IPS-NIHi7 (cell line): ENCODE measurements around the gene JPT2.

Source experiments
- DNase-seq: peaks from one replicate; pipeline ENCODE4 v3.0.0; 2012; ENCODE audit warnings: mixed read lengths; ENCODE audit errors: extremely low spot score

JPT2 gene

DNA sequence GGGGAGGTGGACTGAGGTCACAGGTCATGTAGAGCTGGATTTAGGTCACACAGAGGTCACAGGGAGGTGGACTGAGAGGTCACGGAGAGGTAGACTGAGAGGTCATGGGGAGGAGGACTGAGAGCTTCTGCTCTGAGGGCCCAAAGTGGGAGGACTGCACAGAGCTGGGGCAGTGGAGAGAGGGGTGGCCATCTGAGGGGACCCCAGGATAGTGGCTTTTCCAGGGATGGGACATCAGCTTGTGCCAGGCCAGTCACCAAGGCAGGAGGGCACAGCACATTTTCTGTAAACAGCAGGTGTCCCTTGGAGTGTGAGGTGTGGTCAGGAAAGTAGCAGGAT lies 26.1 kb upstream of the JPT2 start:
- no peak for DNase-seq

DNA sequence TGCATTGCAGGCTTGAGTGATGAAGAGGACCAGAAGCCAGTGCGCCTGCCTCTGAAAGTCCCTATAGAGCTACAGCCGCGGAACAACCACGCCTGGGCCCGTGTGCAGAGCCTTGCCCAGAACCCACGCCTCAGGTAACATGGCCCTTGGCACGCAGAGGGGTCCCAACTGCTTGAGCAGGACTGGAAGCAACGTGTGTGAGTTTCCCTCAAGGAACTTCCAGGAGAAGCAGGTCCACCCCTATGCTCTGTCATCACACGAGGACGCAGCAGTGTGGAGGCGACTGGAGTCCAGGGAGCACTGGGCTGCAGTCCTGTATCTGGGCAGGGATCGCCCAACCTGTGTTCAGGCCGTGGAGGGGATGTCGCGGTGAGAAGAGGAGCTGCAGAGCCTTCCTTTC lies 25.1 kb upstream of the JPT2 start:
- no peak for DNase-seq

DNA sequence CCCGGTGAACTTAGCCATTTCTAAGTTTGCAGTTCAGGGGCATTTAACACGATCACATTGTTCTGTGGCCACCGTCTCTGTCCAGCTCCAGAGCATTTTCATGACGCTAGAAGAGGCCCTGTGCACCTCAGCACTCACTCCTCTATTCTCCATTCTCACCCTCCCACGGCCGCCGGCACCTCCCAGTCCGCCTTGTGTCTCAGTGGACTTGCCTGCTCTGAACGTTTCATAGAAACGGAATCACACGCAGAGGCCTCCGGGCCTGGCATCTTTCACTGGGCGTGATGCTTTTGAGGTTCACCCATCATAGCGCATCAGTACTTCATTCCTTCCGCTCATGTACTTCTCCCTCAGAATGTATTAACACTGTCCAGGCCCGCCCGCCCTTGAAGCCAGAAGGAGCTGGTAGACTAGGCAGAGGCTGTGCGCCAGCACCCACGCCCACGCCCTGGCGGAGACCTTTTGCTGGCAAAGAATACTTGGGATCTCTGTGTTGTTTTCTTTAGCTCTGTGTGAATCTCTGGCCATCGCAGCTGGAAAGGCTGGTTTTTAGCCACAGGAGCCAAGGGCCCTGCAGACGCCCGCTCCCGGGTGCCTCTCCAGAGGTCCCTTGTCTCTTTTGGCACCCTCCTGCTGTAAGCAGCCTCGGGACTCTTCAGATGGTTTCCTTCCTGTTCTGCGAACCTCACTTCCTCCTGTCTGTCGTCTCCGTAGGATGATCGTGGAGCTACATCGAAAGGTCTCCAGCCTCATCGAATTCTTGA lies 23.4 kb upstream of the JPT2 start:
- no peak for DNase-seq

DNA sequence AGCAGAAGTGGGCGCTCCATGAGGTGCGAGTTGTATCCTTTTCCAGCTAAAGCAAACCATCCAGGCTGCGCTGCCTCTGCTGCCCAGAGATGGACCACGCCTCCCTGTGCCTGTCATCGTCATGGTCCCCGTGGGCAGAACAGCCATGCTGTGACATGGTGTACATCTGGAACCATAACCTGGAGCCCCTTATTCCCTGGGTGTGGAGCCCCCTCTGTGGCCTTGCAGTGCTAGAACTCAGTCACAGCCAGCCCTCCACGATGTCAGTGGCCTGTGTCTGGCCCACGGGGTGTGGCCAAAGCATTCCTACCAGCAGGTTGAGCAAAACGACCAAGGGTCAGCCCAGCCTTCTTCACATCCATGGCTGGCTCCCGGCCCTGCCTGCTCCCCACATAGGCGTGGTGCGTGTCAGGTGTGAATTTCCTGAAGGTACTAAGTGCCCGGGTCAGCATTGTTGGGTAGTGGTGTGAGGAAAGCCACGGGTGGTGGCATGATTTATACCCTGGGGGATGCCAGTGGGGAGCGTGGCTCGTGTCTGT lies 22.7 kb upstream of the JPT2 start:
- no peak for DNase-seq

DNA sequence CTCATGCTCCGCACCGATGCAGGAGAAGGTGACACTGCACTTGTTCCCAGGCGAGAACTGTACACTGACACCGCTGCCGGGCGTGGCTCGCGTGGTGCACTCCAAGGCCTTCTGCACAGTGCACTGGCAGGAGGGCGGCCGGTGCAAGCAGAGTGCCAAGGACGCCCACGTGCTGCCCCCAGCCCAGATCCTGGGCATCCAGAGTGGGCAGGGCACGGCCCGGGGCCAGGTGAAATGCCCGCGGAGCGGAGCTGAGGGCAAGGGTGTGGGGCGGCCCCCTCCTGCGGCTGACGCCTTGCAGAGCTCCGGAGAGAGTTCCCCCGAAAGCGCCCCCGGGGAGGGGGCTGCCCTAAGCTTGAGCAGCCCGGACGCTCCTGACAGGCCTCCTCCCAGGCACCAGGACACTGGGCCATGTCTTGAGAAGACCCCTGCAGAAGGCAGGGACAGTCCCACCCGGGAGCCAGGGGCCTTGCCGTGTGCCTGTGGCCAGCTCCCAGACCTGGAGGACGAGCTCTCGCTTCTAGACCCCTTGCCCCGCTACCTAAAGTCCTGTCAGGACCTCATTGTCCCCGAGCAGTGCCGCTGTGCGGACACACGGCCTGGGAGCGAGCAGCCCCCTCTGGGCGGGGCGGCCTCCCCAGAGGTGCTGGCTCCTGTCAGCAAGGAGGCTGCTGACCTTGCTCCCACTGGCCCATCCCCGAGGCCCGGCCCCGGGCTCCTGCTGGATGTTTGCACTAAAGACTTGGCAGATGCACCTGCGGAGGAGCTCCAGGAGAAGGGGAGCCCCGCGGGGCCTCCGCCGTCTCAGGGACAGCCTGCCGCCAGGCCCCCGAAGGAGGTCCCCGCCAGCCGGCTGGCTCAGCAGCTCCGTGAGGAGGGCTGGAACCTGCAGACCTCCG lies 21.9 kb upstream of the JPT2 start:
- DNase-seq, result no peak

DNA sequence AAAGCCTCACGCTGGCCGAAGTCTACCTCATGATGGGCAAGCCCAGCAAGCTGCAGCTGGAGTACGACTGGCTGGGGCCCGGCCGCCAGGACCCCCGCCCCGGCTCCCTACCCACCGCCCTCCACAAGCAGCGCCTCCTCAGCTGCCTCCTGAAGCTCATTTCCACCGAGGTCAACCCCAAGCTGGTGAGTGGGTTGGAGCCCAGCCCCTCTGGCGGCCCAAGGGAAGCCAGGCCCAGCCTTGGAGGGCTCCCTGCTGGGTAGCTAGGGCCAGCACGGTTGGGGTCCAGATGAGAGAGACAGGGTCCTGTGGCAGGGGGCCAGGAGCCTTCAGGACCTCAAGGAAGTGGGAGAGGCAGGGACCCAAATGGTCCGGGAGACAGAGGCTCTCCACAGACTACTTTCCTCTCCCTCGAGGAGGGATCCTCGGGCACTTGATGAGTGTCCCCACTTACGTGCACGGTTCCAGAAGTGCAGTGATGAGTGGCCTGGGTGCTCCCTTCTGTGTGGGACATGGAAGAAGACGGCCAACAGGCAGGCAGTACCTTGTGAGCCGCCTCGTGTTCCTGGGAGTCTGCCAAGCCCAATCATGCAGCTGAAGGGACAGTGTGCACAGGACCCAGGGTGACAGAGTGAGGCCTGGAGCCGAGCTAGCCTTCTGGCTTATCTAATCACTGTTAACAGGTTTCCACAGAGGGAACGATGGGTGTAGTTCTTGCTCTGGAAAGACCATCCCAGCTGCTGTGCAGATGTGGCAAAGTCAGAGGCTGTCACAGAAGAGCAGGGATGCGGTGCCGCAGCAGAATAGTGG lies 21.1 kb upstream of the JPT2 start:
- DNase-seq, result no peak

- no peak for DNase-seq
Measured at GRCh38 chr16:1657841-1658240, 20.2 kb upstream of the JPT2 start.

GRCh38 chr16:1659031-1659430 lies 19.0 kb upstream of the JPT2 start:
- no peak for DNase-seq

GRCh38 chr16:1661826-1662225 lies 16.3 kb upstream of the JPT2 start:
- no peak for DNase-seq

DNA sequence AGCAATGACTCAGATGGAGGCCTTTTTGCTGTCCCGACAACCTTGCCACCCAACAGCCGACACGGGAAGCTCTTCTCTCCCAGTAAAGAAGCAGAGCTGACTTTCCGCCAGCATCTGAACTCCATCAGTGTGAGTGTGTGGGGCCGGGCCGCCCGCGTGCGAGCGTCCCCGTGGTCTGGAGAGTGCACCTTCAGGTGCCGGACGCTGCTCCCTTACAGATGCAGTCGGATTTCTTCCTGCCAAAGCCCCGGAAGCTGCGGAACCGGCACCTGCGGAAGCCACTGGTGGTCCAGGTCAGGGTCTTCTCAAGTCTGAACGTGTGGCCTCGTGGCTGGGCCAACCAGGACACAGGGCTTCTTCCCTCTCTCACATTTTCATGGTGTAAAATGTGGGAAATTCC lies 15.5 kb upstream of the JPT2 start:
- DNase-seq, result no peak

DNA sequence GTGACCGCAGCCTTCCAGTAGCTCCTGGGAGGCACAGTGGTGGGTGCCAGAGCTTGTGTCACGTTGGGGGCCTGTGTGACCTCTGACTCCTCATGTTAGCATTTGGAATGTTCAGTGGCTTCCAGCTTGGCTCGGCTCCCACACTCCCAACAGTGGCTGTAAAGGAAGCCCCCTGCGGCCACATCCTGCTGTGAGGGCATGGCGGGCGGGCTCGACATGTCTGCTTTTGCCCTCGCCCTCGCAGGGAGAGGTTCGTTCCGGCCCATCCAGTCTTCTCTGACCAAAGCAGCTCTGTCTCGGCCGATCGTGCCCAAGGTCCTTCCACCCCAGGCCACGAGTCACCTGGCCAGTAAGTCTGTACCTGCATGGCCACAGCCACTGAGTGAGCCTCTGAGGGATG lies 12.2 kb upstream of the JPT2 start:
- no peak for DNase-seq

GRCh38 chr16:1666316-1666715 lies 11.8 kb upstream of the JPT2 start:
- DNase-seq, result no peak

GRCh38 chr16:1667271-1667670 lies 10.8 kb upstream of the JPT2 start:
- no peak for DNase-seq

- no peak for DNase-seq
Measured at GRCh38 chr16:1667916-1668315, 10.2 kb upstream of the JPT2 start.

DNA sequence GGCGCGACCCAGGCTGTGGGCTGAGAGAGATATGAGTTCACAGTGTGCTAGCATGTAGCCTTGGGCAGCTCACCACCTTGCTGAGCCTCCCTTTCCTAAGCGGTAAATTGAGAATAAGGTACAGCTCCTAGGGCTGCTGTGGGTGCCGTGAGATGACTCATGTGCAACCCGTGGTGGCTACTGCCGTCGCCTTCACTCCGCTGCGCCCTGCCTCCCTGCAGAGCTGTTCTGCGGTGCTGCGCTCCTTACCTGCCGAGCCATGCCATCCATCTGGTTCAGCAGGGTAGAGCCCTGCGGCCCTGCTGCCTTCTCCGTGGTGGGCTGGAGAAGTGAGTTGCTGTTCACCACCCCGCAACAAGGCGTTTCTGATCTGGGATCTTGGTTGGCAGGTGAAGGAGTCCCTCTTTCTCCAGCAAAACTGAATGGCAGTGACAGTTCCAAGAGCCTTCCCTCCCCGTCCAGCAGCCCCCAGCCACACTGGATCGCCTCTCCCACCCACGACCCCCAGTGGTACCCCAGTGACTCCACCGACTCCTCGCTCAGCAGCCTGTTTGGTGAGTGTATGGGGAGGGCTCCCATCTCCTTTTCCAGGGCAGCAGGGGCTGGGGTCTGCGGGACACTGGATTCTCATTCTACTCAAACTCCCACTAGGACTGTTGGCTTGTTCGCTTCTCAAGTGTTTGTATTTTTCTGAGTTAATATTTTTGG lies 9.3 kb upstream of the JPT2 start:
- no peak for DNase-seq

- DNase-seq, result no peak
Measured at GRCh38 chr16:1669698-1670097, 8.4 kb upstream of the JPT2 start.

GRCh38 chr16:1670371-1670770 lies 7.7 kb upstream of the JPT2 start:
- no peak for DNase-seq

DNA sequence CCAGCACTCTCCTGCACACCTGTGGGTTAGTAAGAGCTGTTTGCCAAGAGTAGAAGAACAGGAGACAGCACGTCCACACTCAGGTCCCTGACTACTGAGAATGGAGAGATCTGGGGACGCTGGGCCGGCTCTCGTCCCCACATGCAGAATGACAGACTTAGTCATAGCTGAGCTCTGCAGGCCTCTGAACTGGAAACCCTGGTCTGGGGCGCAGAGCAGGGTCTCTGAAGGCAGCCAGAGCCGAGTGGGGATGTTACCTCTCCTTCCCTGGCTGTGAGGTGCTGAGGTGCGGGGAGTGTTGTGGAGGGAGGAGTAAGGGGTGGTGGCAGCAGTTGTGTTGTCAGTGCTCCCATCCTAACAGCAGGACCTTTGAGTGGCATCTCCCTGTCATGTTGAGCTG lies 7.2 kb upstream of the JPT2 start:
- no peak for DNase-seq

- no peak for DNase-seq
Measured at GRCh38 chr16:1673424-1674151, 4.5 kb upstream of the JPT2 start.

DNA sequence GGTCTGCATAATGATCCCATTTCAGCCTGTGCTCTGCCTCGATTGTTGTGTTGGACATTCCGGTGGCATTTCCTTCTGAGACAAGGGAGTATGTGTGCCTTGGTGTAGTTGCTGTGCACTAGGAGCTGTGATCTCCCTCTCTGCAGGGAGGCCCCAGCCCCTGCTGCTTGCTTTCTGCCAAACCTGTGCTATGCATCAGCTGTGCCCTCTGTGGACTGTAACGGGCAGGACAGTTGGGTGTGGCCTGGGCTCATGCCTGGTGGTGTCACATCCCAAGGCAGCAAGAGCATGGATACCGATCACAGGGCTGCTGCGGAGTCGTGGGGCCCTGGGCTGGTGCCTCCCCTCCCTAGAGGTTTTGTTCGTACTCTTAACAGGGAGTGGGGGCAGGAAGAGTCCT lies 3.8 kb upstream of the JPT2 start:
- no peak for DNase-seq
